ENCODE data around the gene TAB2. TPM values are rescaled to one million over a fixed set of nuclear protein-coding genes. Genes with fewer than 3 reads are reported as not detected.
"Not testable (repeated sequence)": the region's sequence is repeated elsewhere in the genome, so short reads cannot be mapped to it uniquely, and the experiment has no call there.

The TAB2 gene
- total RNA-seq, 1 experiment from 2014 or later, result 14.7 TPM

- ChIA-PET POLR2A (ENCODE audit: unreplicated experiment) (no interaction called here), CTCF (no interaction called here)
- Histone ChIP-seq H3K9me2 (replicated peaks; ENCODE audit: low read length) (no peaks in the 10 kb centered on the region), H2AFZ (ENCODE audit: low read length) (no peak overlapping the region), H3K4me2 (ENCODE audit: low read length) (no peak overlapping the region), H3K4me1 (ENCODE audit: insufficient read depth, low read length) (peaks cover 7% of the 10 kb centered on the region), H3K27me3 (ENCODE audit: low read length) (no peaks in the 10 kb centered on the region), H3F3A (ENCODE audit: low read length, unreplicated experiment) (no peaks in the 10 kb centered on the region), H3K36me3 (ENCODE audit: low read depth, low read length) (no peaks in the 10 kb centered on the region), H3K79me2 (ENCODE audit: low read length) (peaks cover 90% of the 10 kb centered on the region), H4K20me1 (ENCODE audit: low read length) (no peaks in the 10 kb centered on the region), H3K4me3 (ENCODE audit: low read length) (no peak overlapping the region), H3K27ac (ENCODE audit: low read length) (no peak overlapping the region), H3K9me3 (ENCODE audit: low read length) (no peaks in the 10 kb centered on the region), H3K9ac (ENCODE audit: low read length) (no peak overlapping the region)
- DNase-seq, result no peak
- no peak for ATAC-seq
- intact Hi-C loops (cut with micrococcal nuclease), result no loop called here
- BruUV-seq (replicated peaks), result no TSS peak
- TF ChIP-seq CTCF (conservative IDR thresholded peaks at IDR 0.05; ENCODE audit: low read depth, low read length) (no peak), EZH2phosphoT487 (IDR thresholded peaks at IDR 0.05; ENCODE audit: borderline replicate concordance, low read length) (no peak), EZH2 (IDR thresholded peaks at IDR 0.05; ENCODE audit: low read length, unreplicated experiment) (no peak)
These were observed 28.6 kb downstream of the TAB2 start for GRCh38 chr6:149346078-149346477.

GRCh38 chr6:149347067-149347466, 29.6 kb downstream of the TAB2 start:
- Histone ChIP-seq H3K9me2 (replicated peaks; ENCODE audit: low read length) (no peaks in the 10 kb centered on the region), H3K4me1 (ENCODE audit: insufficient read depth, low read length) (peaks cover 7% of the 10 kb centered on the region; the same call in 1 of the 2 replicates), H3K27me3 (ENCODE audit: low read length) (no peaks in the 10 kb centered on the region), H3K4me2 (ENCODE audit: low read length) (no peak overlapping the region), H4K20me1 (ENCODE audit: low read length) (0 out of 2 replicates have a peak, but pooled peaks cover 3% of the 10 kb centered on the region), H3K36me3 (ENCODE audit: low read depth, low read length) (no peaks in the 10 kb centered on the region), H3K9ac (ENCODE audit: low read length) (no peak overlapping the region), H3K4me3 (ENCODE audit: low read length) (no peak overlapping the region), H3K79me2 (ENCODE audit: low read length) (peaks cover 90% of the 10 kb centered on the region), H3F3A (ENCODE audit: low read length, unreplicated experiment) (no peaks in the 10 kb centered on the region), H2AFZ (ENCODE audit: low read length) (no peak overlapping the region), H3K9me3 (ENCODE audit: low read length) (no peaks in the 10 kb centered on the region), H3K27ac (ENCODE audit: low read length) (no peak overlapping the region)
- intact Hi-C loops (cut with micrococcal nuclease), result no loop called here
- TF ChIP-seq EZH2phosphoT487 (IDR thresholded peaks at IDR 0.05; ENCODE audit: borderline replicate concordance, low read length), result no peak
- no peak for ATAC-seq
- CTCF ChIA-PET, result no interaction called here
- no peak for DNase-seq
- BruUV-seq (replicated peaks), result no TSS peak
- POLR2A ChIA-PET (ENCODE audit: unreplicated experiment), result no interaction called here

- ATAC-seq; BruUV-seq (replicated peaks); H3K9me2 ChIP-seq (replicated peaks; ENCODE audit: low read length); DNase-seq; H3F3A ChIP-seq (ENCODE audit: low read length, unreplicated experiment); H2AFZ ChIP-seq (ENCODE audit: low read length); H3K4me2 ChIP-seq (ENCODE audit: low read length); H3K27me3 ChIP-seq (ENCODE audit: low read length); intact Hi-C loops (cut with micrococcal nuclease); H4K20me1 ChIP-seq (ENCODE audit: low read length); H3K27ac ChIP-seq (ENCODE audit: low read length); POLR2A ChIA-PET (ENCODE audit: unreplicated experiment); H3K36me3 ChIP-seq (ENCODE audit: low read depth, low read length); H3K9ac ChIP-seq (ENCODE audit: low read length); H3K4me1 ChIP-seq (ENCODE audit: insufficient read depth, low read length); H3K4me3 ChIP-seq (ENCODE audit: low read length); H3K9me3 ChIP-seq (ENCODE audit: low read length); CTCF ChIA-PET: not testable (repeated sequence)
- peaks cover 89% of the 10 kb centered on the region for H3K79me2 ChIP-seq (ENCODE audit: low read length)
These were observed 31.8 kb downstream of the TAB2 start for GRCh38 chr6:149349279-149349678.

GRCh38 chr6:149354009-149354408, 36.5 kb downstream of the TAB2 start:
- Histone ChIP-seq H4K20me1 (ENCODE audit: low read length) (0 out of 2 replicates have a peak, but pooled peaks cover 3% of the 10 kb centered on the region), H3K4me1 (ENCODE audit: insufficient read depth, low read length) (peaks cover 3% of the 10 kb centered on the region; the same call in 1 of the 2 replicates), H3K9ac (ENCODE audit: low read length) (no peak overlapping the region), H3K4me3 (ENCODE audit: low read length) (no peak overlapping the region), H2AFZ (ENCODE audit: low read length) (no peak overlapping the region), H3K9me2 (replicated peaks; ENCODE audit: low read length) (no peaks in the 10 kb centered on the region), H3K36me3 (ENCODE audit: low read depth, low read length) (no peaks in the 10 kb centered on the region), H3F3A (ENCODE audit: low read length, unreplicated experiment) (no peaks in the 10 kb centered on the region), H3K27me3 (ENCODE audit: low read length) (no peaks in the 10 kb centered on the region), H3K79me2 (ENCODE audit: low read length) (peaks cover 88% of the 10 kb centered on the region), H3K4me2 (ENCODE audit: low read length) (no peak overlapping the region), H3K9me3 (ENCODE audit: low read length) (no peaks in the 10 kb centered on the region), H3K27ac (ENCODE audit: low read length) (no peak overlapping the region)
- no TSS peak for BruUV-seq (replicated peaks)
- DNase-seq (no peak), ATAC-seq (no peak)
- CTCF ChIA-PET, result no interaction called here
- POLR2A ChIA-PET (ENCODE audit: unreplicated experiment), result no interaction called here
- no peak for TF ChIP-seq CTCF (conservative IDR thresholded peaks at IDR 0.05; ENCODE audit: low read depth, low read length)
- no peak for TF ChIP-seq EZH2phosphoT487 (IDR thresholded peaks at IDR 0.05; ENCODE audit: borderline replicate concordance, low read length)
- no peak for TF ChIP-seq EZH2 (IDR thresholded peaks at IDR 0.05; ENCODE audit: low read length, unreplicated experiment)
- intact Hi-C loops (cut with micrococcal nuclease), result no loop called here
